Neural progenitor cell (in vitro differentiated cells): ENCODE results near the gene TCERG1L. TPM values are rescaled to one million over a fixed set of nuclear protein-coding genes. Genes with fewer than 3 reads are reported as not detected.

Experiments used
- DNase-seq: peaks from one replicate; pipeline ENCODE4 v3.0.0-alpha.2; 2016; ENCODE audit warnings: low spot score
- H2AFZ ChIP-seq: fragments of 200-600 bp; sonication (generic); replicated peaks from 2 replicates; pipeline ENCODE4 v1.6.1; 2016; ENCODE audit warnings: antibody characterized with exemption
- H3F3A ChIP-seq: fragments of 200-600 bp; sonication (generic); 2 replicates; pipeline ENCODE4 v1.6.1; 2016; ENCODE audit warnings: antibody characterized with exemption, low read depth
- H3K27ac ChIP-seq: fragments of 200-600 bp; sonication (generic); 2 replicates; pipeline ENCODE4 v1.5.1; 2016; ENCODE audit warnings: mild to moderate bottlenecking
- H3K27me3 ChIP-seq: fragments of 200-600 bp; sonication (generic); 2 replicates; pipeline ENCODE4 v1.6.1; 2016; ENCODE audit warnings: mild to moderate bottlenecking, moderate library complexity
- H3K36me3 ChIP-seq: fragments of 200-600 bp; sonication (generic); 2 replicates; pipeline ENCODE4 v1.5.1; 2016
- H3K4me1 ChIP-seq: fragments of 200-600 bp; sonication (generic); 2 replicates; pipeline ENCODE4 v1.6.1; 2016; ENCODE audit warnings: mixed run types
- H3K4me2 ChIP-seq: fragments of 200-600 bp; sonication (generic); 2 replicates; pipeline ENCODE4 v1.6.1; 2016
- H3K4me3 ChIP-seq: fragments of 200-600 bp; sonication (generic); 2 replicates; pipeline ENCODE4 v1.5.1; 2016
- H3K79me2 ChIP-seq: fragments of 200-600 bp; sonication (generic); 2 replicates; pipeline ENCODE4 v1.6.1; 2016; ENCODE audit warnings: low read depth
- H3K9ac ChIP-seq: fragments of 200-600 bp; sonication (generic); 2 replicates; pipeline ENCODE4 v1.6.1; 2016
- H3K9me3 ChIP-seq: fragments of 200-600 bp; sonication (generic); 2 replicates; pipeline ENCODE4 v1.5.1; 2016; ENCODE audit warnings: low read depth
- H4K20me1 ChIP-seq: fragments of 200-600 bp; sonication (generic); 2 replicates; pipeline ENCODE4 v1.6.1; 2016; ENCODE audit warnings: low read depth
- H3K27ac Mint-ChIP-seq: 3 replicates; pipeline ENCODE4 v1.8.0; 2021; ENCODE audit warnings: mixed read lengths
- H3K27me3 Mint-ChIP-seq: 2 replicates; pipeline ENCODE4 v1.8.0; 2022; ENCODE audit warnings: low read depth, mild to moderate bottlenecking, inconsistent platforms, moderate library complexity, mixed read lengths; ENCODE audit not compliant: insufficient read depth
- H3K36me3 Mint-ChIP-seq: 3 replicates; pipeline ENCODE4 v1.8.0; 2021; ENCODE audit warnings: mixed read lengths
- H3K4me1 Mint-ChIP-seq: 3 replicates; pipeline ENCODE4 v1.8.0; 2021; ENCODE audit warnings: mixed read lengths
- H3K4me3 Mint-ChIP-seq: 3 replicates; pipeline ENCODE4 v1.8.0; 2021; ENCODE audit warnings: mild to moderate bottlenecking, moderate library complexity, mixed read lengths
- H3K9me3 Mint-ChIP-seq: 3 replicates; pipeline ENCODE4 v1.8.0; 2020; ENCODE audit warnings: mixed read lengths
- CTCF ChIP-seq: fragments of 200-600 bp; sonication (generic); IDR thresholded peaks from 2 replicates; pipeline ENCODE4 v1.5.1; 2017; ENCODE audit warnings: antibody characterized with exemption, mild to moderate bottlenecking
- EZH2 ChIP-seq: fragments of 200-600 bp; sonication (generic); IDR thresholded peaks from 2 replicates; pipeline ENCODE4 v1.6.1; 2017; ENCODE audit warnings: antibody characterized with exemption, mild to moderate bottlenecking, moderate library complexity
- EZH2phosphoT487 ChIP-seq: fragments of 200-600 bp; sonication (generic); IDR thresholded peaks from 2 replicates; pipeline ENCODE4 v1.6.1; 2017; ENCODE audit warnings: antibody characterized with exemption
- total RNA-seq: library from RNA; depleted of rRNA; stranded (reverse); fragments of >200 nt; gene quantifications from 2 replicates; pipeline ENCODE4 v1.2.3, GENCODE V29; 2015; ENCODE audit warnings: low replicate concordance

Gene TCERG1L
- total RNA-seq, 1 donor from 2014 or later, result 1.8 TPM

DNA sequence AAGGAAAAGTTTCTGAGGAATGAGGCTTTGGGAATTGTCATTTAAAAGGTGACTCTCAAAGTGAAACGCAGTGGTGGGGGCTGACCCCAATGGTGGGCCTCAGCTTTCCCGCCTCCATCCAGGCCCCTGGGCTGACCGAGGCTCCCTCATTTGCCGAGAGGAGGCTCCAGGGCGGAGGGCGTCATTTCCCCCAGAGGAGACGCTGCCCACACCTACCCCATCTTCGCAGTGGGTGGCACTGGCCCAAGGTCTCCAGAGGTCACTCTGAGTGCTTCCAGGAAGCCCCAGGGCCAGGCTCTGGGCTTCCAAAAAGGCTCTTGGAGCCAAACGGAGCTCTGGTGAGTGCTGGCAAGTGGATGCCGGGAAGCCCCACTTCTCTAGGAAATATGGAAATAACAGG, 38.0 kb downstream of the TCERG1L start:
- H3K9me3 ChIP-seq, result no peaks in the 10 kb centered on the region
- peaks cover 5% of the 10 kb centered on the region for H3K4me1 Mint-ChIP-seq
- no peak overlapping the region for H2AFZ ChIP-seq
- no peak overlapping the region for H3K4me3 ChIP-seq
- TF ChIP-seq EZH2phosphoT487 (no peak), EZH2 (no peak), CTCF (no peak)
- H3K27me3 Mint-ChIP-seq, result no peaks in the 10 kb centered on the region
- no peaks in the 10 kb centered on the region for H4K20me1 ChIP-seq
- no peak overlapping the region for H3K27ac ChIP-seq
- no peak for DNase-seq
- no peaks in the 10 kb centered on the region for H3K36me3 Mint-ChIP-seq
- no peak overlapping the region for H3K4me3 Mint-ChIP-seq
- H3K36me3 ChIP-seq, result no peaks in the 10 kb centered on the region
- no peaks in the 10 kb centered on the region for H3K4me1 ChIP-seq
- H3F3A ChIP-seq, result no peaks in the 10 kb centered on the region
- no peaks in the 10 kb centered on the region for H3K79me2 ChIP-seq
- no peak overlapping the region for H3K9ac ChIP-seq
- H3K27me3 ChIP-seq, result no peaks in the 10 kb centered on the region
- H3K9me3 Mint-ChIP-seq, result no peaks in the 10 kb centered on the region
- no peak overlapping the region for H3K27ac Mint-ChIP-seq
- no peak overlapping the region for H3K4me2 ChIP-seq

GRCh38 chr10:131272897-131273451, 38.5 kb downstream of the TCERG1L start:
- DNase-seq, result no peak
- no peaks in the 10 kb centered on the region for H3K4me1 ChIP-seq
- peaks cover 5% of the 10 kb centered on the region for H3K4me1 Mint-ChIP-seq
- H3K4me3 ChIP-seq, result no peak overlapping the region
- no peaks in the 10 kb centered on the region for H3F3A ChIP-seq
- H3K9me3 ChIP-seq, result no peaks in the 10 kb centered on the region
- H2AFZ ChIP-seq, result no peak overlapping the region
- H3K36me3 ChIP-seq, result no peaks in the 10 kb centered on the region
- no peaks in the 10 kb centered on the region for H3K27me3 ChIP-seq
- no peak overlapping the region for H3K9ac ChIP-seq
- TF ChIP-seq EZH2phosphoT487, result no peak
- no peak for TF ChIP-seq CTCF
- TF ChIP-seq EZH2, result no peak
- H3K79me2 ChIP-seq, result no peaks in the 10 kb centered on the region
- H3K27me3 Mint-ChIP-seq, result no peaks in the 10 kb centered on the region
- H3K4me3 Mint-ChIP-seq, result no peak overlapping the region
- H4K20me1 ChIP-seq, result no peaks in the 10 kb centered on the region
- H3K9me3 Mint-ChIP-seq, result no peaks in the 10 kb centered on the region
- H3K27ac Mint-ChIP-seq, result no peak overlapping the region
- no peaks in the 10 kb centered on the region for H3K36me3 Mint-ChIP-seq
- H3K4me2 ChIP-seq, result no peak overlapping the region
- H3K27ac ChIP-seq, result no peak overlapping the region

GRCh38 chr10:131271966-131272365, 39.6 kb downstream of the TCERG1L start:
- Mint-ChIP-seq H3K36me3 (no peaks in the 10 kb centered on the region), H3K27ac (no peak overlapping the region), H3K4me1 (peaks cover 5% of the 10 kb centered on the region), H3K9me3 (no peaks in the 10 kb centered on the region), H3K4me3 (no peak overlapping the region), H3K27me3 (no peaks in the 10 kb centered on the region)
- no peaks in the 10 kb centered on the region for H4K20me1 ChIP-seq
- H3K27me3 ChIP-seq, result no peaks in the 10 kb centered on the region
- H3K9me3 ChIP-seq, result no peaks in the 10 kb centered on the region
- TF ChIP-seq EZH2phosphoT487, result no peak
- no peak for TF ChIP-seq EZH2
- no peak for TF ChIP-seq CTCF
- H2AFZ ChIP-seq, result no peak overlapping the region
- DNase-seq, result no peak
- no peak overlapping the region for H3K9ac ChIP-seq
- H3K27ac ChIP-seq, result no peak overlapping the region
- no peaks in the 10 kb centered on the region for H3K4me1 ChIP-seq
- H3K4me3 ChIP-seq, result no peak overlapping the region
- H3K4me2 ChIP-seq, result no peak overlapping the region
- H3K36me3 ChIP-seq, result no peaks in the 10 kb centered on the region
- no peaks in the 10 kb centered on the region for H3F3A ChIP-seq
- no peaks in the 10 kb centered on the region for H3K79me2 ChIP-seq
